GM21423 (cell line): Measurements from ENCODE around the gene MGAT4B.
"Not testable (repeated sequence)": the region's sequence is repeated elsewhere in the genome, so short reads cannot be mapped to it uniquely, and the experiment has no call there.

ENCODE experiments used
- ATAC-seq: cut with Tn5 transposase; IDR thresholded peaks from one replicate; pipeline ENCODE4 v1.9.1; 2021; ENCODE audit warnings: mild to moderate bottlenecking, moderate library complexity; ENCODE audit not compliant: unreplicated experiment

MGAT4B gene

GRCh38 chr5:179806250-179807048 lies at the start of gene MGAT4B:
TSS of gene MGAT4B (minus strand) at chr5:179806866. CDS start at chr5:179806583, 283 bp downstream.
- peak; percentile 65 for ATAC-seq

- ATAC-seq = no peak
Measured at GRCh38 chr5:179854356-179854755, 47.7 kb upstream of the MGAT4B start.

DNA sequence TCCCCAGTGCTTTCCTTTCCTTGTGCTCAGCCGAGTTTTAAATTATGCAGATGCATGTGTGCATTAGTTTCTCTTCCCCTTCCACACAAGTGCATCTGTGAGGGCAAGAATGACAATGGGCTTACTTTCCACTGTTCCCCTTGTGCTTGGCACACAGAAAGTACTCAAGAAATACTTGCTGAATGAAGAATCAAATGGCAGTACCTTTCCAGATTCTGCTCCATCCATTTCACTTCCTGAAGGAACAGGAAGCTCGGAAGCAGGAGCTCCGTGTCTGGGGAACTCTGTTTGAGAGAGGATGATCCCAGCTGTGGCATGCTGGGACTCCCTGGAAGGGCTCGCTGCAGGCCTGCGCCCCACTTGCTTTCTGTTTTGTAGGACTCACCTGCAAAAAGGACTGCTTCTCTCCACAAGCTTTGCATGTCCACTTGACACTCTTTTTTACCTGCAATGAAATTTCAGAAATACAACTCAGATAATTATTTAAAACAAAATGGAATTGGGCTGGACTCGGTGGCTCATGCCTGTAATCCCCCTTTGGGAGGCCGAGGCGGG lies 46.4 kb upstream of the MGAT4B start:
- peak; percentile 80 for ATAC-seq

DNA sequence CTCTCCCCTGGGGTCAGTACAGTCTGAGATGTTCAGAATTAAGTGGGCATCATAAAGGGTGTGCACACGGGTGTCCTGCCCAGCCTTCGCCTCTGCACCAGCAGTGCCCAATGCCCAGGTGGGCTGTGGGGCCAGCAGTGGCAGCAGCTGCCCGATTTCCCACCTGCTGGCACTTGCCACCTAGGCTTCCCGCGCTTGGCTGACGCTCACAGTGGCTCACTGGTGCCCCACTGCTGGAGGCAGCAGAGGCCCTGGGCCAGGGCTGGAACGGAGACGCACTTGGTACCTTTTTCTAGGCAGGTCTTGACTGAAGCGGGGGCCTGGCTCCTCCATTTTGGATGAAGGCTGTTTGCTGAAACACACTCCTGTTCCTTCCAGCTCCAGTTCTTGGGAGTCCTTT lies 35.0 kb upstream of the MGAT4B start:
- ATAC-seq = no peak

DNA sequence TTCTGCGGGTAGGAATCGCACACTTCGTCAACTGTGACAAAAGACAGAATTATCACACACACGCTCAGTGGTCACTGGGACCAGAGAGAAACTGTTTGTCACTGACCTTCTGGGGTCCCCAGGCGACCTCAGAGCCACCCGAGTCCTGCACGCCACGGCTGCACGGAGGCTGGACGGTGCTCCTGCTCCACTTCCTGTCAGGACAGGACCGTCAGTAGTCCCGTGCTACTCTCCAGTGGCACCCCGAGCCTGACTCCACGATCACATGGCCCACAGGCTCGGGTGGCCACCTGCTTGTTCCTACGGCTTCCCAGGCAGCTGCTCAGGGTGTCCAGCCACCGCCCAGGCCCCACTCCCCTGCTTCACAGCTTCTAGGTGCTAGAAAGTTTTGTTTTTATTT lies 34.1 kb upstream of the MGAT4B start:
- no peak for ATAC-seq

- no peak for ATAC-seq
Measured at GRCh38 chr5:179840321-179840720, 33.7 kb upstream of the MGAT4B start.

- ATAC-seq = no peak
Measured at GRCh38 chr5:179839328-179840256, 32.9 kb upstream of the MGAT4B start.

GRCh38 chr5:179837076-179838011 lies 30.7 kb upstream of the MGAT4B start:
- no peak for ATAC-seq

DNA sequence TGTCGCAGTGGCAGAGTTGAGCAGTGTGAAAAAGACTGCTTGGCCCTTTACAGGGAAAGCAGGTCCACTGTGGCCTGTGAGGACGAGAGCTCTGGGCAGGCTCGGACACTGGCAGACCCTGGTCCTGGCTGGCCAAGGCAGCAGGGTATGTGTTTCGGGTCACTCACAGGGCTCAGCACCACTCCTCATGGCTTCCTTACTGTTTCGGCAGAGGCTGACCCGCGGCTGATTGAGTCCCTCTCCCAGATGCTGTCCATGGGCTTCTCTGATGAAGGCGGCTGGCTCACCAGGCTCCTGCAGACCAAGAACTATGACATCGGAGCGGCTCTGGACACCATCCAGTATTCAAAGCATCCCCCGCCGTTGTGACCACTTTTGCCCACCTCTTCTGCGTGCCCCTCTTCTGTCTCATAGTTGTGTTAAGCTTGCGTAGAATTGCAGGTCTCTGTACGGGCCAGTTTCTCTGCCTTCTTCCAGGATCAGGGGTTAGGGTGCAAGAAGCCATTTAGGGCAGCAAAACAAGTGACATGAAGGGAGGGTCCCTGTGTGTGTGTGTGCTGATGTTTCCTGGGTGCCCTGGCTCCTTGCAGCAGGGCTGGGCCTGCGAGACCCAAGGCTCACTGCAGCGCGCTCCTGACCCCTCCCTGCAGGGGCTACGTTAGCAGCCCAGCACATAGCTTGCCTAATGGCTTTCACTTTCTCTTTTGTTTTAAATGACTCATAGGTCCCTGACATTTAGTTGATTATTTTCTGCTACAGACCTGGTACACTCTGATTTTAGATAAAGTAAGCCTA lies 29.8 kb upstream of the MGAT4B start:
- peak; percentile 71 for ATAC-seq

GRCh38 chr5:179834871-179835270 lies 28.2 kb upstream of the MGAT4B start:
- not testable (repeated sequence) for ATAC-seq

DNA sequence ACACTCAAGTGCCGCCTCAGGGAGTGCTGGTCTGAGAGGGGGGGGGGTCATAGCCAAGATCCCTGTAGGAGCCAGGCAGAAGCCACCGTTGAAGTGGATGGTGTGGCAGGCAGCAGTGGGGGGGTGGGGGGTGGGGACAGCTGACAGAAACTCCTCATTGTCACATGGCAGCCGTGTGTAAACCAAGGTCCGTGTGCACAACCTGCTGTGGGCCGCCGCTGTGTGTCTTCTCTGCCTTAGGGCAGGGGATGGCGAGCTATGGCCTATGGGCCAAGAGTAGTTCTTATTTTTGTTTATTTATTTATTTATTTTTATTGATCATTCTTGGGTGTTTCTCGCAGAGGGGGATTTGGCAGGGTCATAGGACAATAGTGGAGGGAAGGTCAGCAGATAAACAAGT lies 27.5 kb upstream of the MGAT4B start:
- no peak for ATAC-seq

GRCh38 chr5:179833709-179834070 lies 27.0 kb upstream of the MGAT4B start:
- ATAC-seq = no peak

GRCh38 chr5:179833056-179833708 lies 26.5 kb upstream of the MGAT4B start:
- ATAC-seq = no peak

- ATAC-seq = no peak
Measured at GRCh38 chr5:179832039-179832745, 25.5 kb upstream of the MGAT4B start.

GRCh38 chr5:179830818-179831468 lies 24.3 kb upstream of the MGAT4B start:
- no peak for ATAC-seq

DNA sequence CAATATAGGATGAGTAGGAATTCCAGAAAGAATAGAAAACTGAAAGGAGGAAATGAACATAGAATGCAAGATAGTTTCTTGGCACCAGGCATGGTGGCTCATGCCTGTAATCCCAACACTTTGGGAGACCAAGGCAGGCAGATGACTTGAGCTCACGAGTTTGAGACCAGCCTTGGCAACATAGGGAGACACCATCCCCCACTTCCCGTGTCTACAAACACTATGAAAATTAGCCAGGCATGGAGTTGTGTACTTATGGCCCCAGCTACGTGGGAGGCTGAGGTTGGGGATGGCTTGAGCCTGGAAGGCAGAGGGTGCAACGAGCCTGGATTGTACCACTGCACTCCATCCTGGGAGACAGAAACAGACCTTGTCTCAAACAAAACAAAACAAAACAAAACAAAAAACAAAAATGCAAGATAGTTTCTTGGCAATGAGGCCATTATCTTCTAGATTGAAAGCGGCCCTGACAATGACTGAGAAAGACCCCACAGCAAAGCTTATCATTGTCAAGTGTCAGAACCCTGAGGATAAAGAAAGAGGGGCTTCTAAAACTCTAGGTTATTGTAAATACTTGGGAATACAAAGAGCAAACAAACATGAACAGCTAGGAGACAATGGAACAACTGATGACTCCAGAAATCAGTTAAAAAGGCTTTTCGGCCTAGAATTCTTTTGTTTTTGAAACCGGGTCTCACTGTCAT lies 23.2 kb upstream of the MGAT4B start:
- ATAC-seq = no peak

DNA sequence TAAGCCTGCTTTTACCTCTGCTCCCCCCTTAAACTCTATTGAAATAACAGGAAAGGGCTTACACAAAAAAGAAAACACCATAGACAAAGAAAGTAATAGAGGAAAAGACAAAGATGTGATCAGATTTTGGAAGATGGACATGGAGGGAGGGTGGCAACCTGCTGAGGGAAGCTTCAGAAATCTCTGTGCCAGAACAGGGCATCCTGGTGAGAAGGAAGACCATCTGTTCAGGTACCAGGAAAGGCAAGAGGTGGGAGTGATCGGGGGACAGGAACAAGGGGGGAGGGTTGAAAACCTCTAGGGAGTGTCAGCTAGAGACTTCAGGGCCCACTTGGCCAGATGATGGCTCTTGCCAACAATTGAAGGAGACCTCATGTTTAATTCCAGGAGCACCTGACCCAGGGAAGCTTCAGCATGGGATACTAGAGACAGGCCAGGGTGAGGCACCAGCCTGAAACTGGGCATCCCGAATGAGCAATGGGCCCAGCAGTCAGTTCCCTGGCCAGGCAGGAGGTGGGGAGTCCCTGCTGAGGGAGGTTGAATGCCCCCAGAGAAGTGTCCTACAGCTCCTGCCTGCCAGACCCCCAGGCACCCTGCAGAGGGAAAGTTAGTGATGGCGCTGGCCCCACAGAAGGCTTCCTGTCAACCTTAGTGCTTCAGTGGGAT lies 22.2 kb upstream of the MGAT4B start:
- ATAC-seq = no peak
